ENCODE measurements around the gene FAT2. TPM values are rescaled to one million over a fixed set of nuclear protein-coding genes. Genes with fewer than 3 reads are reported as not detected.
"Not testable (repeated sequence)": the region's sequence is repeated elsewhere in the genome, so short reads cannot be mapped to it uniquely, and the experiment has no call there.

Gene FAT2
- polyA plus RNA-seq, 3 donors = 4.6 to 9.4 (median 8.8) TPM

DNA sequence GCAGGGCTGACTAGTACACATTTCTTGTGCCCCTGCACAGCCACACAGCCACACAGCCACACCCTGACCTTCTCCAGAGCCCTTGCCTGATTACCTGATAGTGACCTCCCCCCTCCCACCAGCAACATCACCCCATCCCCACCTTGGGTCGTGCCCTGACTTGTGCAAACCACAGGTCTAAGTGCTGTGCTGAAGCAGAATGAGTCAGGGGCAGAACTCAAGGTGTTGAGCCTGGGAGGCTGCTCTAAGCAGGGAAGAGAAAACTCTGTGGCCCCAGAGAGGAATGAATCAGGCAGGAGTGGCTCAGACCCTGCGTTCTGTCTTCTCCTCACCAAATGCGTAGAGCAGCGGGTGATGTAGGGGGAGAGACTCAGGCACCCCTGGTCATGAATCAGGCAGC lies 24.3 kb upstream of the FAT2 start:
- no peak for DNase-seq (ENCODE audit: low read depth in 3 of 3, low spot score in 2 of 3)

GRCh38 chr5:151614565-151614964 lies 23.4 kb upstream of the FAT2 start:
- no peak for DNase-seq (ENCODE audit: low read depth in 3 of 3, low spot score in 2 of 3)

- DNase-seq (ENCODE audit: low read depth in 3 of 3, low spot score in 2 of 3) = no peak
Observed at GRCh38 chr5:151612689-151613427, 21.7 kb upstream of the FAT2 start.

DNA sequence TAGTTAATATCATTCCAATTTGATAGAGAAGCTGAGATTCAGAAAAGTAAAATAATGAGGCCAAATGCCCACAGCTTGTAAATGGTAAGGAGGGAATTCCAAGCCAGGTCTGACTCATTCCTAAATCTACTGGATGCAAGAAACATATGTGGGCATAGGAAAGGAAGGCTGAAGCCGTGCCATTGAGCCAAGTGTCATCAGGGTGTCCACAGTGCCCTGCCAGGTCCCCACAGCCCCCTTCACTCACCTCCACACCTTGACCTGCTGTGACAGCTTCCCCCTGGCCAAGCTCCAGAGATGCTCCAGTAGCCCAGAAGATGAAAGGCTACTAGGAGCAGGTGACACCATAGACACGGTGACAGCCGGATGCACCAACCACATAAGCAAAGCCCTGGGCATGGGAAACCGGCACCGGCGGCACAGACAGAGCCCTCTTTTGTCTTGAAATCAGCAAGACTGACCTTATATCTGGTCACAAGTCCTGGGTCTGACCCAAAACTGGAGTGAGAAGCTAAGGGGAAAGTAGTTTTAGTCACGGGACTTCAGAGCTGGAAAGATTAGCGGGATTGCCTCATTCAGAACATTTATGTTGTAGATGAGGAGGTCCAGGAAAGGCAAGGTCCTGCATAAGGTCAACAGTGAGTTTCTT lies 20.1 kb upstream of the FAT2 start:
- no peak for DNase-seq (ENCODE audit: low read depth in 3 of 3, low spot score in 2 of 3)

DNA sequence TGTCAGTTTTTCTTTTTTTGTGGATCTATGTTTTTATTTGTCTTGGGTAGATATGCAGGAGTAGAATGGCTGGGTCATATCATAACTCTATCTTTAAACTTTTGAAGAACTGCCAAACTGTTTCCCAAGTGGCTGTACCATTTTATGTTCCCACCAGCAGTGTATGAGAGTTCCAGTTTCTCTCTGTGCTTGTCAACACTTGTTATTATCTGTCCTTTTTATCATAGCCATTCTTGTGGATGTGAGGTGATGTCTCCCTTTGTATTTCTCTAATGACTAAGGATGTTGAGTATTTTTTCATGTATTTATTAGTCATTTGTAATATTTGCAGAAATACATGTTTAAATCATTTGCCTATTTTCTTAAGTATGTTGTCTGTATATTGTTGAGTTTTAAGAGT lies 17.4 kb upstream of the FAT2 start:
- no peak for DNase-seq (ENCODE audit: low read depth in 3 of 3, low spot score in 2 of 3)

DNA sequence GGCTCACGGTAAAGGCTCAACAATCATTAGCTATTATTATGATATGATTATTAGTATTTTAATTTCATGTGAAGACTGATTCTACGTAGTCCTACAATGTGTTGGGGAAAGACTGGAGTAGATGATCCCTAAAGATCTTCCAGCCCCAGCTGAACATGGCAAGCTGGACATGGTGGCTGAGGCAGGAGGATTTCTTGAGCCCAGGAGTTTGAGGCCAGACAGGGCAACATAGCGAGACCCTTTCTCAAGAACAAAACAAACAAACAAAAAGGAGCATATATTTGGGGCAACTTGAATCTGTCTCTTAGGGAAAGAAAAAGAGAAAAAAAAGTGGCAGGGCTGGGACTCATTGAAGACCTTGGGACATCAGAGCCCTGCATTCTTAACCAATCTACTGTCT lies 16.2 kb upstream of the FAT2 start:
- no peak for DNase-seq (ENCODE audit: low read depth in 3 of 3, low spot score in 2 of 3)

GRCh38 chr5:151605559-151605958 lies 14.4 kb upstream of the FAT2 start:
- no peak for DNase-seq (ENCODE audit: low read depth in 3 of 3, low spot score in 2 of 3)

GRCh38 chr5:151602806-151603205 lies 11.7 kb upstream of the FAT2 start:
- no peak for DNase-seq (ENCODE audit: low read depth in 3 of 3, low spot score in 2 of 3)

- DNase-seq (ENCODE audit: low read depth in 3 of 3, low spot score in 2 of 3) = no peak
Observed at GRCh38 chr5:151601391-151601790, 10.3 kb upstream of the FAT2 start.

GRCh38 chr5:151600069-151600665 lies 9.0 kb upstream of the FAT2 start:
- DNase-seq (ENCODE audit: low read depth in 3 of 3, low spot score in 2 of 3) = no peak

- DNase-seq (ENCODE audit: low read depth in 3 of 3, low spot score in 2 of 3) = no peak
Observed at GRCh38 chr5:151598984-151599383, 7.9 kb upstream of the FAT2 start.

DNA sequence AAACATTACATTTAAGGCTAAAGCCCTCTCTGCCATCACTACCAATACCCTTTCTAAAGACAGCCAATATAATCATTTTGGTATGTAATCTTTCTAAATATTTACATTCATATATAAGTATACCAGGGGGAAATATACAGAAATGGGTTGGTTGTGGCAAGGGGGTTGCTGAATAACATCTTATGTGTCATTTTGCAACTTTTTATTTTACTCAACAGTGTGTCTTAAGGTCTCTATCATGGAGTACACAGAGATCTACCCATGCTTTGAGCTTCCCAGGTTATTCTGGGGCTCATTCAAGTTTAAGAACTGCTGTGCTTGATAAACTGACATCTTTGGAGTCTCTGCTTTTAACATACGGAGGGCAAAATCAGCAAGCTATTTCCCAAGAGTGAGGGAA lies 7.4 kb upstream of the FAT2 start:
- no peak for DNase-seq (ENCODE audit: low read depth in 3 of 3, low spot score in 2 of 3)

DNA sequence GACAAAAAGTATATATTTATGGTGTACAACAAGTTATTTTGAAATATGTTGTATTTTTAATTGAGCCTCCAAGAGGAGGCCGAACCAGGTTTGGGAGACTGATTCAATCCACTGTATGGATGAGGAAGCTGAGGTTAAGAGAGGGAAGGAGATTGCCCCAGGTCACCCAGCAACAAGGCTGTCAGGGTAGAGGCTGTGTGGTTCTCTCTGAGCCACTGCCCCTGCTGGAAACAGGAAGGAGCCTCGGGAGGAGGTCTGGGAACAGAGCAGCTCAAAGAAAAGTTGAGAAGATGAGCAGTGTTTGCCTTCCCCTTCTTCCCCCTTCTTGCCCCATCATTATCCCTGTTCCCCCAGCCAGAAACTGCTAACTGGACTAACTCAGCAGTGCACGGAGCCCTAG lies 6.6 kb upstream of the FAT2 start:
- DNase-seq (ENCODE audit: low read depth in 3 of 3, low spot score in 2 of 3) = no peak

GRCh38 chr5:151596828-151597539 lies 5.9 kb upstream of the FAT2 start:
- DNase-seq (ENCODE audit: low read depth in 3 of 3, low spot score in 2 of 3) = no peak

GRCh38 chr5:151595411-151595826 lies 4.3 kb upstream of the FAT2 start:
- no peak for DNase-seq (ENCODE audit: low read depth in 3 of 3, low spot score in 2 of 3)

DNA sequence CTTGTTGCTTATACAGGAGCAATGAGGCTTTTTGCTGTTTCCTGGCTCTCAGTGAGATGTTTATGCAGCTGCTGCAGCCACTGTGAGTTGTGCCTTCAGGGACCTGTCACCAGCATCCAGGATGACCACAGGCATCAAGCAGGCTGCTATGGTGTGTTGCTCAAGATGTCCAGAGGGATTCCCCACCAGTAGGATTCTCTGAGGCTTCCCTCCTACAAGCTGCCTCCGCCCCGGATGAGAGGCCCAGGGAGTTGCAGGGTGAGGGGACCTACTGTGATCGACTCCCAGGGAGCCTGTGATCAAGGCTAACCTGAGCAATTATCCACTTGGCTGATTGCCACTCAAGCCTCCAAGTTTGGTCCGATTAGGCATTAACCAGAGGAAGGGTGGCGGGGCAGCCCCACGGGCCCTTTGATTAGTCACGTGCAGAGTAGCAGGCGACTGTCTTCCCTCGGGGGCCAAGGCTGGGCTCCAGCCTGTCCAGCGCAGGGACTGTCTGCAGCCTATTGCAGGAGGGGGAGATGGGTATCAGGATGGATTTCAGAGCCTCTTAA lies 1.8 kb upstream of the FAT2 start:
- DNase-seq (ENCODE audit: low read depth in 3 of 3, low spot score in 2 of 3) = peak in 2 of 3 donors; percentile 45 to 71

GRCh38 chr5:151589878-151590570 lies 1.1 kb downstream of the FAT2 start:
- DNase-seq (ENCODE audit: low read depth in 3 of 3, low spot score in 2 of 3) = no peak

- DNase-seq (ENCODE audit: low read depth in 3 of 3, low spot score in 2 of 3) = no peak
Observed at GRCh38 chr5:151587796-151588555, 3.2 kb downstream of the FAT2 start.

DNA sequence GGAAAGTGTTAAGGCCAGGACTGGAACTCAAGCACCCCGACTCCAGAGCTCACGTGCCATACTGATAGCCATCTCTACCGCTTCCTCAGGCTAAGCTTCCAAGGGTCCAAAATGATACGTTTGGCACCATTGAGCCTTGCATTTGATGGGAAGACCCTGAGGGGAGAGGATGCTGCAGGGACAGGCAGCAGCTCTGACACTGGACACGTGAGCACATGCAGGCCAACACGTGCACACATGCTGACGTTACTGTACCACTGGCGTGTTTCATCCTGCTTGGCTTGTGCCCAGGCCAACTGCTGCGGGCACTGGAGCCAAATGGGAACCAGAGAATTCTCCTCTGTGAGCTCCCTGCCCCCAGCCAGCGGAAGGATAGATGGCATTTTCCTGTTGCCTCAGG lies 5.2 kb downstream of the FAT2 start:
- no peak for DNase-seq (ENCODE audit: low read depth in 3 of 3, low spot score in 2 of 3)

- not testable (repeated sequence) for DNase-seq (ENCODE audit: low read depth in 3 of 3, low spot score in 2 of 3)
Observed at GRCh38 chr5:151585344-151585743, 5.8 kb downstream of the FAT2 start.

All from right renal cortex interstitium (tissue), 3 donors.